HEK293 (cell line): ENCODE measurements around the gene EYA3.

Source experiments
- CTCF ChIA-PET: fragments of 350-600 bp; formaldehyde crosslinking; extraction: SDS; loops from one replicate; lab custom pipeline; 2021; ENCODE audit warnings: antibody characterized with exemption; lab: Yijun Ruan, JAX
- POLR2A ChIA-PET: fragments of 300-600 bp; formaldehyde crosslinking; extraction: SDS; loops from one replicate; lab custom pipeline; 2020; ENCODE audit warnings: antibody characterized with exemption, inconsistent platforms; lab: Yijun Ruan, JAX
- H3K27ac ChIP-seq: fragments of 200-500 bp; sonication (Bioruptor generic); 2 replicates; pipeline ENCODE4 v1.5.1; 2014; ENCODE audit warnings: low read depth, low read length, control low read depth, inconsistent platforms; ENCODE audit errors: extremely low read depth
- H3K36me3 ChIP-seq, 2 experiments: fragments of 200-500 bp in 1 of 2; sonication (Bioruptor generic) in 1 of 2; 1 replicate in 1 of 2; 2 replicates in 1 of 2; pipeline ENCODE4 v1.5.1; 2014 to 2017; ENCODE audit warnings: inconsistent platforms in 2 of 2, low read length in 2 of 2; ENCODE audit not compliant: control insufficient read depth in 2 of 2, insufficient read depth in 1 of 2
- H3K4me1 ChIP-seq: fragments of 200-500 bp; sonication (Bioruptor generic); 2 replicates; pipeline ENCODE4 v1.5.1; 2014; ENCODE audit warnings: mild to moderate bottlenecking, low read length, inconsistent platforms; ENCODE audit not compliant: control insufficient read depth, insufficient read depth
- H3K4me3 ChIP-seq: 2 replicates; pipeline ENCODE4 v1.5.1; 2011; ENCODE audit warnings: low read depth, mild to moderate bottlenecking, control low read depth, low read length, moderate library complexity
- H3K9me3 ChIP-seq: fragments of 200-500 bp; sonication (Bioruptor generic); 2 replicates; pipeline ENCODE4 v1.5.1; 2014; ENCODE audit warnings: low read depth, low read length, inconsistent platforms; ENCODE audit not compliant: control insufficient read depth, insufficient read depth
- HOXC10 ChIP-seq: sonication (generic); formaldehyde crosslinking; IDR thresholded peaks from 2 replicates; pipeline ENCODE4 v1.8.1; 2023; ENCODE audit warnings: mild to moderate bottlenecking, missing genetic modification reagents
- KLF10 ChIP-seq: fragments of 450-650 bp; IDR thresholded peaks from 2 replicates; pipeline ENCODE4 v1.5.1; 2018; ENCODE audit warnings: missing biosample characterization, mild to moderate bottlenecking, missing genetic modification characterization
- KLF8 ChIP-seq: fragments of 450-650 bp; formaldehyde crosslinking; IDR thresholded peaks from 2 replicates; pipeline ENCODE4 v1.5.1; 2016; ENCODE audit warnings: missing biosample characterization, missing genetic modification characterization
- OVOL3 ChIP-seq: fragments of 450-650 bp; formaldehyde crosslinking; IDR thresholded peaks from 2 replicates; pipeline ENCODE4 v1.5.1; 2016; ENCODE audit warnings: missing biosample characterization, missing genetic modification characterization
- ZBTB17 ChIP-seq: fragments of 450-650 bp; formaldehyde crosslinking; IDR thresholded peaks from 2 replicates; pipeline ENCODE4 v1.5.1; 2016; ENCODE audit warnings: missing biosample characterization, missing genetic modification characterization
- ZBTB44 ChIP-seq: fragments of 450-650 bp; IDR thresholded peaks from 2 replicates; pipeline ENCODE4 v1.5.1; 2018; ENCODE audit warnings: missing biosample characterization, mild to moderate bottlenecking, missing genetic modification characterization
- ZBTB6 ChIP-seq: fragments of 450-650 bp; formaldehyde crosslinking; IDR thresholded peaks from 2 replicates; pipeline ENCODE4 v1.5.1; 2017; ENCODE audit warnings: missing biosample characterization, missing genetic modification characterization
- ZBTB8A ChIP-seq: fragments of 450-650 bp; formaldehyde crosslinking; IDR thresholded peaks from 2 replicates; pipeline ENCODE4 v1.5.1; 2016; ENCODE audit warnings: missing biosample characterization, missing genetic modification characterization
- ZNF148 ChIP-seq: fragments of 450-650 bp; formaldehyde crosslinking; IDR thresholded peaks from 2 replicates; pipeline ENCODE4 v1.5.0; 2017; ENCODE audit warnings: missing biosample characterization, missing genetic modification characterization, borderline replicate concordance
- ZNF202 ChIP-seq: fragments of 450-650 bp; formaldehyde crosslinking; IDR thresholded peaks from 2 replicates; pipeline ENCODE4 v1.5.1; 2016; ENCODE audit warnings: missing biosample characterization, missing genetic modification characterization, borderline replicate concordance
- ZNF423 ChIP-seq: fragments of 450-650 bp; formaldehyde crosslinking; IDR thresholded peaks from 2 replicates; pipeline ENCODE4 v1.5.1; 2016; ENCODE audit warnings: missing biosample characterization, missing genetic modification characterization
- ZNF561 ChIP-seq: fragments of 450-650 bp; IDR thresholded peaks from 2 replicates; pipeline ENCODE4 v1.5.1; 2018; ENCODE audit warnings: missing biosample characterization, missing genetic modification characterization, borderline replicate concordance
- ZNF600 ChIP-seq: fragments of 450-650 bp; formaldehyde crosslinking; IDR thresholded peaks from 2 replicates; pipeline ENCODE4 v1.5.1; 2016; ENCODE audit warnings: missing biosample characterization, missing genetic modification characterization
- ZNF660 ChIP-seq: fragments of 450-650 bp; IDR thresholded peaks from 2 replicates; pipeline ENCODE4 v1.5.1; 2018; ENCODE audit warnings: missing biosample characterization, mild to moderate bottlenecking, missing genetic modification characterization
- ZNF701 ChIP-seq: fragments of 450-650 bp; formaldehyde crosslinking; IDR thresholded peaks from 2 replicates; pipeline ENCODE4 v1.5.1; 2016; ENCODE audit warnings: missing biosample characterization, missing genetic modification characterization
- ZXDB ChIP-seq: fragments of 450-650 bp; formaldehyde crosslinking; IDR thresholded peaks from 2 replicates; pipeline ENCODE4 v1.5.1; 2016; ENCODE audit warnings: missing biosample characterization, missing genetic modification characterization
- TF ChIP-seq, protein P1 (sequence below): fragments of 450-650 bp; formaldehyde crosslinking; IDR thresholded peaks from 2 replicates; pipeline ENCODE4 v1.5.1; 2016; ENCODE audit warnings: missing biosample characterization, missing genetic modification characterization
- TF ChIP-seq, protein P2 (sequence below): fragments of 450-650 bp; formaldehyde crosslinking; IDR thresholded peaks from 2 replicates; pipeline ENCODE4 v1.5.1; 2016; ENCODE audit warnings: missing biosample characterization, missing genetic modification characterization
- TF ChIP-seq, protein P3 (sequence below): fragments of 450-650 bp; formaldehyde crosslinking; IDR thresholded peaks from 2 replicates; pipeline ENCODE4 v1.5.1; 2016; ENCODE audit warnings: missing biosample characterization, missing genetic modification characterization
- TF ChIP-seq, protein P4 (sequence below): fragments of 450-650 bp; formaldehyde crosslinking; IDR thresholded peaks from 2 replicates; pipeline ENCODE4 v1.5.1; 2017; ENCODE audit warnings: missing biosample characterization, missing genetic modification characterization

The EYA3 gene

GRCh38 chr1:28070725-28071593, 17.5 kb downstream of the EYA3 start:
- POLR2A ChIA-PET, result no interaction called here
- Histone ChIP-seq H3K36me3 (no peaks in the 10 kb centered on the region), H3K27ac (no peak overlapping the region), H3K9me3 (no peaks in the 10 kb centered on the region), H3K4me3 (no peak overlapping the region), H3K4me1 (peaks cover 11% of the 10 kb centered on the region; the same call in 1 of the 2 replicates)
- CTCF ChIA-PET, result interaction anchor here (0.5 to 0.6 kb wide), 3 partner anchors 103 to 252 kb away, joined by 3 to 4 read pairs (median 3); no protein-coding TSS in a partner anchor
- TF ChIP-seq ZXDB (tag by site-specific recombination) (no peak), ZNF660 (no peak), HOXC10 (no peak), ZBTB44 (tag by site-specific recombination) (no peak), ZNF423 (no peak), ZNF701 (tag by site-specific recombination) (no peak), ZBTB8A (tag by site-specific recombination) (no peak), ZBTB17 (tag by site-specific recombination) (peak; percentile 53; the same call in 1 of the 2 replicates), ZNF148 (no peak), ZNF202 (tag by site-specific recombination) (no peak), OVOL3 (tag by site-specific recombination) (no peak), ZBTB6 (tag by site-specific recombination) (peak; percentile 36; the same call in 1 of the 2 replicates), ZNF561 (tag by site-specific recombination) (no peak), KLF10 (no peak), ZNF600 (tag by site-specific recombination) (peak; percentile 53; the same call in 1 of the 2 replicates), KLF8 (no peak)
- TF ChIP-seq, protein P1, sequence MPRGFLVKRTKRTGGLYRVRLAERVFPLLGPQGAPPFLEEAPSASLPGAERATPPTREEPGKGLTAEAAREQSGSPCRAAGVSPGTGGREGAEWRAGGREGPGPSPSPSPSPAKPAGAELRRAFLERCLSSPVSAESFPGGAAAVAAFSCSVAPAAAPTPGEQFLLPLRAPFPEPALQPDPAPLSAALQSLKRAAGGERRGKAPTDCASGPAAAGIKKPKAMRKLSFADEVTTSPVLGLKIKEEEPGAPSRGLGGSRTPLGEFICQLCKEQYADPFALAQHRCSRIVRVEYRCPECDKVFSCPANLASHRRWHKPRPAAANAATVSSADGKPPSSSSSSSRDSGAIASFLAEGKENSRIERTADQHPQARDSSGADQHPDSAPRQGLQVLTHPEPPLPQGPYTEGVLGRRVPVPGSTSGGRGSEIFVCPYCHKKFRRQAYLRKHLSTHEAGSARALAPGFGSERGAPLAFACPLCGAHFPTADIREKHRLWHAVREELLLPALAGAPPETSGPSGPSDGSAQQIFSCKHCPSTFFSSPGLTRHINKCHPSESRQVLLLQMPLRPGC (tag by site-specific recombination), result no peak
- TF ChIP-seq, protein P2, sequence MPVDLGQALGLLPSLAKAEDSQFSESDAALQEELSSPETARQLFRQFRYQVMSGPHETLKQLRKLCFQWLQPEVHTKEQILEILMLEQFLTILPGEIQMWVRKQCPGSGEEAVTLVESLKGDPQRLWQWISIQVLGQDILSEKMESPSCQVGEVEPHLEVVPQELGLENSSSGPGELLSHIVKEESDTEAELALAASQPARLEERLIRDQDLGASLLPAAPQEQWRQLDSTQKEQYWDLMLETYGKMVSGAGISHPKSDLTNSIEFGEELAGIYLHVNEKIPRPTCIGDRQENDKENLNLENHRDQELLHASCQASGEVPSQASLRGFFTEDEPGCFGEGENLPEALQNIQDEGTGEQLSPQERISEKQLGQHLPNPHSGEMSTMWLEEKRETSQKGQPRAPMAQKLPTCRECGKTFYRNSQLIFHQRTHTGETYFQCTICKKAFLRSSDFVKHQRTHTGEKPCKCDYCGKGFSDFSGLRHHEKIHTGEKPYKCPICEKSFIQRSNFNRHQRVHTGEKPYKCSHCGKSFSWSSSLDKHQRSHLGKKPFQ, result no peak
- TF ChIP-seq, protein P3, sequence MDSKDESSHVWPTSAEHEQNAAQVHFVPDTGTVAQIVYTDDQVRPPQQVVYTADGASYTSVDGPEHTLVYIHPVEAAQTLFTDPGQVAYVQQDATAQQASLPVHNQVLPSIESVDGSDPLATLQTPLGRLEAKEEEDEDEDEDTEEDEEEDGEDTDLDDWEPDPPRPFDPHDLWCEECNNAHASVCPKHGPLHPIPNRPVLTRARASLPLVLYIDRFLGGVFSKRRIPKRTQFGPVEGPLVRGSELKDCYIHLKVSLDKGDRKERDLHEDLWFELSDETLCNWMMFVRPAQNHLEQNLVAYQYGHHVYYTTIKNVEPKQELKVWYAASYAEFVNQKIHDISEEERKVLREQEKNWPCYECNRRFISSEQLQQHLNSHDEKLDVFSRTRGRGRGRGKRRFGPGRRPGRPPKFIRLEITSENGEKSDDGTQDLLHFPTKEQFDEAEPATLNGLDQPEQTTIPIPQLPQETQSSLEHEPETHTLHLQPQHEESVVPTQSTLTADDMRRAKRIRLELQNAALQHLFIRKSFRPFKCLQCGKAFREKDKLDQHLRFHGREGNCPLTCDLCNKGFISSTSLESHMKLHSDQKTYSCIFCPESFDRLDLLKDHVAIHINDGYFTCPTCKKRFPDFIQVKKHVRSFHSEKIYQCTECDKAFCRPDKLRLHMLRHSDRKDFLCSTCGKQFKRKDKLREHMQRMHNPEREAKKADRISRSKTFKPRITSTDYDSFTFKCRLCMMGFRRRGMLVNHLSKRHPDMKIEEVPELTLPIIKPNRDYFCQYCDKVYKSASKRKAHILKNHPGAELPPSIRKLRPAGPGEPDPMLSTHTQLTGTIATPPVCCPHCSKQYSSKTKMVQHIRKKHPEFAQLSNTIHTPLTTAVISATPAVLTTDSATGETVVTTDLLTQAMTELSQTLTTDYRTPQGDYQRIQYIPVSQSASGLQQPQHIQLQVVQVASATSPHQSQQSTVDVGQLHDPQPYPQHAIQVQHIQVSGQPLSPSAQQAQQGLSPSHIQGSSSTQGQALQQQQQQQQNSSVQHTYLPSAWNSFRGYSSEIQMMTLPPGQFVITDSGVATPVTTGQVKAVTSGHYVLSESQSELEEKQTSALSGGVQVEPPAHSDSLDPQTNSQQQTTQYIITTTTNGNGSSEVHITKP (tag by site-specific recombination), result peak; percentile 85
- TF ChIP-seq, protein P4, sequence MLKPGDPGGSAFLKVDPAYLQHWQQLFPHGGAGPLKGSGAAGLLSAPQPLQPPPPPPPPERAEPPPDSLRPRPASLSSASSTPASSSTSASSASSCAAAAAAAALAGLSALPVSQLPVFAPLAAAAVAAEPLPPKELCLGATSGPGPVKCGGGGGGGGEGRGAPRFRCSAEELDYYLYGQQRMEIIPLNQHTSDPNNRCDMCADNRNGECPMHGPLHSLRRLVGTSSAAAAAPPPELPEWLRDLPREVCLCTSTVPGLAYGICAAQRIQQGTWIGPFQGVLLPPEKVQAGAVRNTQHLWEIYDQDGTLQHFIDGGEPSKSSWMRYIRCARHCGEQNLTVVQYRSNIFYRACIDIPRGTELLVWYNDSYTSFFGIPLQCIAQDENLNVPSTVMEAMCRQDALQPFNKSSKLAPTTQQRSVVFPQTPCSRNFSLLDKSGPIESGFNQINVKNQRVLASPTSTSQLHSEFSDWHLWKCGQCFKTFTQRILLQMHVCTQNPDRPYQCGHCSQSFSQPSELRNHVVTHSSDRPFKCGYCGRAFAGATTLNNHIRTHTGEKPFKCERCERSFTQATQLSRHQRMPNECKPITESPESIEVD (tag by site-specific recombination), result peak; percentile 64
